Skin of body (tissue), 2 donors: ENCODE results near the gene AMFR. TPM values are rescaled to one million over a fixed set of nuclear protein-coding genes. Genes with fewer than 3 reads are reported as not detected.
A peak's percentile ranks its signal among the peaks of the same experiment; 100 is the strongest.

Experiments
- DNase-seq: peaks from one replicate; lab custom pipeline; 2025; lab: John Stamatoyannopoulos, UW
- total RNA-seq: library from RNA; depleted of rRNA; stranded (reverse); fragments of >200 nt; gene quantifications from one replicate; pipeline ENCODE4 v1.2.3, GENCODE V29; 2014

AMFR gene
- 88.4 TPM for total RNA-seq

DNA sequence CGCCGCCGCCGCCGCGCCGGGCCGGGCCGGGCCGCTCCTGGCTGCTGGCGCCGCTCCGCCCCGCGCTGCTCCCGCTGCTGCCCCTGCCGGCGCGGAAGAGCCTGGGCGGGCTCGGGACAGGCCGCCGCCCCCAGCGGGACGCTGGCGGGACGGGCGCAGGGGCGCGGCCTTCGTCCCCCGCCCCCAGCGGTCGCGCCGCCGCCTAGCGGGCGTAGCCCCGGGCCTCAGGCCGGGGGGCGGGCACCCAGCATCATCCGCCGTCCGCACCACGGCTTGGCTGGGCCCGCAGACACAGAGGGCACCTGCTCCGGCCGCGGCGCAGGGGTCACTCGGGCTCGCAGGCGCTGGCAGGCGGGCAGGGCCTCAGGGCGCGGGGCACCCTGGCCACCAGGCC lies at the start of gene AMFR:
Gene AMFR, minus strand, starts transcription at position 107 of the 394 bp plus-strand sequence. CDS start 218 bp downstream, outside the sequence.
- DNase-seq, result peak; percentile 59

GRCh38 chr16:56470666-56471065 lies 45.3 kb upstream of the AMFR start:
- DNase-seq, result no peak

GRCh38 chr16:56470232-56470631 lies 44.9 kb upstream of the AMFR start:
- no peak for DNase-seq

DNA sequence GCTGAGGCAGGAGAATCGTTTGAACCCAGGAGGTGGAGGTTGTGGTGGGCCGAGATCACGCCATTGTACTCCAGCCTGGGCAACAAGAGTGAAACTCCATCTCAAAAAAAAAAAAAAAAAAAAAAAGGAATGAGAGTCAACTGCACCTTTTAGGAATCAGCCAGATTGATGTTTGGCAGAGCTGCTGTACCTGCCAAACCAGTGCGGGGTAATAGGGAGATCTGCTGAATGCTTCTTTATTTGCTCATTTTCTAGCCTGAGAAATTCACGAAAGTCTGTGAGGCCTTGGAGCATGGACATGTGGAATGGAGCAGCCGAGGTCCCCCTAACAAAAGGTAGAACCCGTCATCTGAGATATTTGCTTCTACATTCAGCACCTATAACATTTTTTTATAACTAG lies 44.4 kb upstream of the AMFR start:
- DNase-seq, result no peak

GRCh38 chr16:56468800-56469199 lies 43.5 kb upstream of the AMFR start:
- DNase-seq, result no peak

- DNase-seq, result no peak
These were observed 41.0 kb upstream of the AMFR start for GRCh38 chr16:56466344-56466743.

- DNase-seq, result no peak
These were observed 37.8 kb upstream of the AMFR start for GRCh38 chr16:56463153-56463552.

- no peak for DNase-seq
These were observed 36.9 kb upstream of the AMFR start for GRCh38 chr16:56462064-56462796.

- no peak for DNase-seq
These were observed 34.8 kb upstream of the AMFR start for GRCh38 chr16:56460101-56460500.

DNA sequence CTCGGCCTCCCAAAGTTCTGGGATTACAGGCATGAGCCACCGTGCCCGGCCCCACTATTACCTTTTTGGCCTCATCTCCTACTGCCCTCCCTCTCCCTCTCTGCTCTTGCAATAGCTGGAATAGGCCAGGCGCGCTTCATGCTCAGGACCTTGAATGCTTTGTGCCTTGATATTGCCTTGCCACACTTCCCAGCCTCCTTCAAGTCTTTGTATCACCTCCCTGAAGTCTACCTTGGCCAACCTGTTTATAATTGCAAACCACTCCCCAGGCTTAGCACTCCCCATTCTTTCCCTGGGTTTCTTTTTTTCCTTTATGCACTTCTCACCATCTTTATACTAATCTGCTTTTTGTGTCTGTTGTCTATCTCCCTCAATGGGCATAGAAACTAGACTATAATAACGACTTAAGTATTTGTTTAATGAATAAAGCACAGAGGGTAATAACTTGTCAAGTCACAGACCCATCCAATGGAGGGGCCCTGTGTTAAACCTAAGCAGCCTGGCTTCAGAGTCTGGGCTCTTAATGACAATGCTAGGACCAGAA lies 32.7 kb upstream of the AMFR start:
- DNase-seq, result no peak

- DNase-seq, result peak; percentile 32
These were observed 26.7 kb upstream of the AMFR start for GRCh38 chr16:56451753-56452689.

DNA sequence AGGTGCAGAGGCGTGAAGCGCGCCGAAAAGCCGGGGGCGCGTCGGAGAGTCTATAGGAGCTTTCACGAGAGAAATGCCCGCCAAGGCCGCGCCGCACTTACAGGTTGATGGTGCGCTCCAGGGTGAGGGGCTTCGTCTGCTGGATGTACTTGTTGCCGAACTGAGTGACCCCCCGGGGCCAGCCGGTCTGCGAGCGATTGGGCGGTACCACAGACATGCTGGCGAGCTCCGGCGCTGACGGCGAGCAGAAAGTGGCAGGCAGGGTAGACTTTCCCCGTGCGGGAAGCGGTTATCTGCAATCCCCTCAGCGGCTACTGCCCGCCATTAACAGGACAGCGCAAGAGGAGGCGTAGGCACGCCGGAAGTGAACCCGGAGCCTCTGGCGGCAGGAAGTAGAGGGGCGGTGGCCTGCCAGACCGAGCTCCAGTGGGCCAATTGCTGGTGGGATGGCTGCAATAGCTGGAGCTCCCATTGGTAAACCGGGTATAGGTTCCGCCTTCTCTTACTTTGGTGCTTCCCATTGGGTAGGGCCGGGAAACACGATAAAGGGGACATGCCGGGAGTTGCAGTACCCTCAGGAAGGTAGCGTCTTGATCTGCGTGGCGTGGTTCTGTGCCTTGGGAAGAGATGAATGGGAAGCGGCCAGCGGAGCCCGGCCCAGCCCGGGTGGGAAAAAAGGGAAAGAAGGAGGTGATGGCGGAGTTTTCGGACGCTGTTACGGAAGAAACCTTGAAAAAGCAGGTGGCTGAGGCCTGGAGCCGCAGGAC lies 25.8 kb upstream of the AMFR start, which contains the start of the genes NUDT21 and OGFOD1:
Gene NUDT21, minus strand, starts transcription at position 347 of the 767 bp plus-strand sequence. Its CDS starts 130 bp downstream, at position 217.
Gene OGFOD1, plus strand, starts transcription at position 569 of the 767 bp plus-strand sequence. Its CDS starts 59 bp downstream, at position 628.
- peak; percentile 98 for DNase-seq

DNA sequence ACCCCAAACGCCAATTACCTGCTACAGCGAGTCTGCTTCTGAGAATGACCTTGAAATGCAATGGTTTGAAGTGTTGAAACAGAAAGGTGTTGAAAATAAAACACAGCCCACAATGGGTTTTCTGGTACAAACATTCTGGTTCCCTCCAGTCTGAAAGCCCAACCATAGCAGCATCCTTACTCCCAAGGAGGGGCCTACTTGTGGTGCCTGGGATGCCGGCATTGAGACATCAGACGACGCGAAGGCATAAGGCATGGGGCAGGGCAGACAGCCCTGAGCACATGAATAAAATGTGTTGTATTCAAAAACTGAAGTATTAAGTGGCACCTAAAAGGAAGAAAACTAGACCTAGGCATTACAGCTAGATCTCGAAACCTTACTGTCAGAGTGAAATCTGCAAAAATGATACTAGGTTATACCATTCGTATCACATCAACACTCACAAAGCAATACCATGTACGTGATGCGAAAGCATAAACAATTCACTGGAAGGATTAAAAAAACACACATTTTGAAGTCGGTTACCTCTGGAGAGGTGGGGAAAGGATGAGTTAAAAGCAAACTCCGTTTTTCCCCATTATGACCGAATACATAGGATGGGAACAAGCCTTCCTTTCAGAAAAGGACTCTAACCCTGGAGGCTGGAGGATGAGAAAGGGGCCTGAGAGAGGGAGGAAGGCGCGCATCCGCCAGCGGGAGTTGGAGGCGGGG lies 25.1 kb upstream of the AMFR start:
- peak; percentile 4 for DNase-seq

GRCh38 chr16:56448005-56448404 lies 22.7 kb upstream of the AMFR start:
- no peak for DNase-seq

GRCh38 chr16:56447286-56447685 lies 21.9 kb upstream of the AMFR start:
- DNase-seq, result no peak

DNA sequence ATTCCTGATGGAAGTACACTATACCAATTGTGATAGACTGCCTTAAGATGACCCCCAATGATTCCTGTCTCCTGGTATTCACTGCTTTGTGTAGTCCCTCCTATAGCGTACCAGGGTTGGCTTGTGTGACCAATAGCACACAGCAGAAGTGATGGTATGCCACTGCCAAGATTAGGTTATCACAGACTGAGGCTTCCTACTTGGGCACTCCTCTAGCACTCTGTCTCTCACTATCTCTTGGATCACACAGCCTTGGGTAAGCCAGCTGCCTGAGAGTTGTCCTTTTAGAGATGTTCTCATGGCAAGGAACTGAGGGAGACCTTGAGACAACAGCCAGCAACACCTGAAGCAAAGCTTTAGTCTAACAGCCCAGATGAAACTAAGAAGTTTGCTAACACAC lies 12.7 kb upstream of the AMFR start:
- DNase-seq, result no peak

GRCh38 chr16:56436258-56436657 lies 10.9 kb upstream of the AMFR start:
- DNase-seq, result no peak

GRCh38 chr16:56428091-56428490 lies 2.7 kb upstream of the AMFR start:
- no peak for DNase-seq

GRCh38 chr16:56426585-56426984 lies 1.2 kb upstream of the AMFR start:
- DNase-seq, result no peak

DNA sequence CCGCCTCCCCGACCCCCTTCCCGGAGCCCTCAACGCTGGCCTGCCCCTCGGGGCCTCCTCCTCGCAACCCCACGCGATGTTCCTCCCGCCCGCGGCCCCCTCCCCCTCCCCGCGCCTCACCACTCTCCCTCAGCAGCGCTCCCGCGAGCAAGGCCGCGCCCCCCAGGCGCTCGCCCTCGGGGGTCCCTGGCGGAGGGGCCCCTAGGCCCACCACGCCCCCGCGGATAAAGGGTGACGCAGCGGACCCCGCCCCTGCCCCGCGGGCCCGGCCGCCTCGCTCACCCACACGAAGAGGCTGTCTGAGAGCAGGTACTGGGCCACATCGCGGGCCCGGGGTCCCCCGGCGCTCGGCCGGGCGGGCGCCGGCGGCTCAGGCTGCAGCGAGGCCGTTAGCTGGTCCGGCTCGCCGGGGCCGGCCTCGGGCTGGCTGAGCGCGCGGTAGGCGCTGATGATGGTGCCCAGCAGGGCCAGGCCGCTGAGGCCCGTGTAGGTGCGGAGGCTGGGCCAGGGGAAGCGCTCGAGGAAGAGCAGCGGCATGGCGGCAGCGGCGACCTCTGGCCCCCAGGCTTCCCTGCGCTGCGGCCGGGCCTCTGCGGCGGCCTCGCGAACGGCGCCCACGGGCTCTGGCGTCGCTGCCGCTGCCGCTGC lies 430 bp downstream of the AMFR start:
- DNase-seq, result no peak
